ENCODE measurements around the gene VPS13D.
"Not testable (repeated sequence)": the region's sequence is repeated elsewhere in the genome, so short reads cannot be mapped to it uniquely, and the experiment has no call there.

Gene VPS13D

GRCh38 chr1:12456979-12457378 is 227.1 kb downstream of the VPS13D start:
- DNase-seq, result no peak

DNA sequence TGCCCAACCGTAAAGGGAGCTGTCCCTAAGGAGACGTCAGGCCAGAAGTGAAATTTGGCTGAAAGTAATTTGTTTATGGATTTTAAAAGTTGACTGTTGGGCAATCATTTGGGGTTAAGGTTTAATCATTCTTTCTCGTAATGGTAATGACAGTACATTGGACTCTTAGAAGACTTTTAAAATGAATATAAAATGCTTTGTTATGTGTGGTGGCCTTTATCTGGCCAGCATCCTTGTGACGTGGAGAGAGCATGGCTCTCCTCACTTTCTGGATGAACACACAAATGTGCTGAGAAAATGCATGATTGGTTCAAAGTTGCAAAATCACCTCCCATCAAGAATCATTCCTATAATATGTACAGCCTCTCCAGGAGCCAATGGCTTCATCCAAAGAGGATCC is 227.9 kb downstream of the VPS13D start:
- DNase-seq, result no peak

DNA sequence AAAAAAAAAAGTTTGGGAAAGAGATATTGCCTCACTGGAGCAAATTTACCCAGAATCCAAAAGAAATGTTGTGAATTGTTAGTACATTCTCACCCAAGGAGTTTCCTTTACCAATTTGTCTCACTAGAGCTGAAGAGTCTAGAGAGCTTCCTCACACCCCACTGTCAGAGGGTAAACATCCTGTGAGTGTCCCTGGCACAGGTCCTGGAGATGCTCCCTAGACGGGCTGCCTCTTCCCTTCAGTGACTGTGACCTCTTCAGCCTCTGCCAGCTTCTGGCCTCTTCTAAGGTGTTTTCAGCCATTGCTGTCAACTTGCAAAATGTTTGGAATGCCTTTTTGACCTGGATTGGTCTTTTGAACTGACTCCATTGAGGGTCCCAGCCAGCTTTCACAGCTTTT is 228.7 kb downstream of the VPS13D start:
- no peak for DNase-seq

- DNase-seq, result no peak
These were observed 230.3 kb downstream of the VPS13D start for GRCh38 chr1:12460121-12460520.

DNA sequence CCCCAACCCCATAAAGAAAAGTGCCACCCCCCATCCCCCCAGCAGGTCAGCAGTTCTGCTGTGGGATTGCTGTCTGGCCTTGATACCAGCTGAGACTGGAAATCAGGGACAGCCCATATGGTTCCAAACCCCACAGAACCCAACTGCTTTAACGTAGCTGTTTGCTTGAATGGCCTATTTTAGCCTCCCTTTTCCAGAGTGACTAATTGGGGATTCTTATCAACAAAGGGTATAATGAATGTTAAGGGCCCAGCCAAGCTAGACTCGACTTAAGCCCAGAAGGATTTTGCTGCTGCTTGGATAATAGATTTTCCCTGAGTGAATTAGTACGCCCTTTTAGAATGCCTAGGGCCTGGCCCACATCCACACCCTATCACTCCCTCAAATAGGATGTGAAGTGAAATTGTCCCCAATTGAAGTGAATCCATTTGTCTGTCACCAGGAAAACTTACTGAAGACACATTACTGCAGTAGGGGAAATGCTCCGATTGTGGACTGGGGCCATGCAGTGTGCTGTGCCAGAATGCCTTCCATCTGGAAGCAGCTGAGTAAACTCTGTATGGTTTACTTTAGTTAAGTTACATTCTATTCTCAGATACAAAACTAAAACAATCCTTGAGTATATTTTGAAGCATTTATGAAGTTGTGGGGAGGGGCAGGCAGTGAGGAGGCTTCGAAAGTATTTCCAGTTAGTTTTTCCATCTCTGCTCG is 231.2 kb downstream of the VPS13D start:
- no peak for DNase-seq

DNA sequence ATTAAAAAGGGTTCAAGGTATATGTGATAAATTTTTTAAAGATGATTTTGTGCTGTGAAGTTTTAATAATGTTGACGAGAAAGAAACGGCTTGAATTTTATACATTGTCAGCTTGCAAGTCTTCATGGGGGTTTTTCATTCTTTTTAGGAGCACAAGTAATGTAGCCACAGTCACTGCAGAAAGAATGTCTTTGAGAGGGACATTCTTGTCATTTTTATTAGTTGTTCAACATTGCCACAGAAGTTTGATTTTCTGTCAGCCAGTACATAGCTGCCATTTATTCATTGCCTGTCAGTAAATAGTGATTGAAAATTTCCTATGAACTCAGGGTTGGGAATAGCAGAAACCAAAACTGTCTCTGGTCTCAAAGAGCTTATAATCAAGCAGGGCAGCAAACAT is 231.9 kb downstream of the VPS13D start:
- DNase-seq, result no peak

GRCh38 chr1:12462586-12462985 is 232.8 kb downstream of the VPS13D start:
- no peak for DNase-seq

GRCh38 chr1:12464045-12464461 is 234.2 kb downstream of the VPS13D start:
- no peak for DNase-seq

- DNase-seq, result no peak
These were observed 234.8 kb downstream of the VPS13D start for GRCh38 chr1:12464598-12465056.

DNA sequence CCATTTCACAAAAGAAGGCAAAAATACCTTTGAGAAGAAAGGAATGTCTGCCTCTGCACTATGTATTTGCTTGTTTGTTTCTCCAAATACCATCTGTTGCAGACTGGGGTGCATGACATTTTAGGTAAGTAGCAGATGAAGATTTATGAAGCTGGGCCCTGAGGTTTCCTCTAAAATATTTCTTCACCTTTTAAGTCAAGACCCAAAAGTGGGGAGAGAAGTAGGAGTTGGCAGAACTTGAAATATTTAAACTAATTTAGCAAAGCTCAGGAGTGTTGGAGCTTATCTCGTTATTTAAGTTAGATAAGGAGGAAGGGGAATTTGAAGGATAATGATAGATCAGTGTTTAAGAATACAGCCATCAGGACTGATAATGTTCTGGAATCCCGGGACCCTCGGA is 235.3 kb downstream of the VPS13D start:
- no peak for DNase-seq

- no peak for DNase-seq
These were observed 237.0 kb downstream of the VPS13D start for GRCh38 chr1:12466816-12467215.

DNA sequence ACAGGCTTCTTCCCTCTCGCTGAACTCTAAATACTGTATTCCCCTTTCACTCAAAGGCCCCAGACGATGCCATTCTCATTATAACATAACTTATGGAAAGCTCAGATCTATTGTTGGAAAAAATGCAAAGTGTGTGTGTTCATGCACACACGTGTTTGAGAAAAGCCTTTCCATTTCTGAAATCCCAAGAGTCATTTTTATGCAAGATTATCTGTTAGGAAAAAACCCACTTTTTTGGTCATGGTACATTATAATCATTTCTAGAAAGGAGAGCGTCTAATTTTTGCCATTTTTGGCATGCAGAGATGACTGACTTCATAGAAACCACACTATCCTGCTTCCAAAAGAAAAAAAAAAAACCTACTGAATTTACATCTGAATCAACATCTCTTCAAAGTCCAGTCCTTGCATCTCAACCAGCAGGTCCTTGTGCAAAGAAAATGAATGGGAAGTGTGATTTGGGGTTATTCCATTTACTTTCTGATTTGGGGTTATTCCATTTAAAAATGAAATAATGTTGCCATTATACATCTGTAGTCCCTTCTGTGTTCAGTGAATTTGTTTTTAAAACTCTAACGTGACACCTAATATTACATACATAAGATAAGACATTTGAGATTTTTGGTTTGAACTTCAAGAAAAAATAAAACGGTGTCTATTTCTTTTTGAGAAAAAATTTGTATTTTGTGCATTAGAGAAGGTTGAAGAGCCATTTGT is 237.9 kb downstream of the VPS13D start:
- no peak for DNase-seq

- no peak for DNase-seq
These were observed 238.5 kb downstream of the VPS13D start for GRCh38 chr1:12468323-12468722.

DNA sequence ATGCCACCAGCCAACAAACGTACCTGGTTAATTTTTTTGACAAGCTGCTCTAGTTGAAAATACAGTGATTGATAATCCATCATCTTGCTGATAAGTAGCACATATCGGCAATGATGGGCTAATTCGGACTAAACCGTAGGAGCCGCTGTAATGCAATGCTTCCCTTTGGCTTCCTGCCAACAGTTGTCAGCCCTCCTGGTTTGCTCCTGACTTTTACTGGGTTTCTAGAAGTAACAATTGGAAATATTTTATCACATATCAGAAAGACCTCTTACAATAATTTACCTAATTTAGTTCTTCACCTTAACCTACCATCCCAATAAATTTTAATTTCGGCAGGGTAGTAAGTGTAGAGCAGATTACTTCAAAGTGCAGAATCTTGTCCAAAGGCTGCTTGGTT is 239.7 kb downstream of the VPS13D start:
- no peak for DNase-seq

GRCh38 chr1:12469990-12470389 is 240.2 kb downstream of the VPS13D start:
- DNase-seq, result no peak

DNA sequence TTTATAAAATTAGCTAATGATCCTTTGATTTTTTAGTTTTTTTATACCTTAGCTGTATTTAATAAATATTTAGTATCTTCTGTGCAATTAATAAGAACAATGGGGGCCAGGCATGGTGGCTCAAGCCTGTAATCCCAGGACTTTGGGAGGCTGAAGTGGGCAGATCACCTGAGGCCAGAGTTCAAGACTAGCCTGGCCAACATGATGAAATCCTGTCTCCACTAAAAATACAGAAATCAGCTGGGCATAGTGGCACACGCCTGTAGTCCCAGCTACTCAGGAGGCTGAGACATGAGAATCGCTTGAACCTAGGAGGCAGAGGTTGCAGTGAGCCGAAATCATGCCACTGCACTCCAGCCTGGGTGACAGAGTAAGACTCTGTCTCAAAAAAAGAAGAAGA is 241.1 kb downstream of the VPS13D start:
- not testable (repeated sequence) for DNase-seq

DNA sequence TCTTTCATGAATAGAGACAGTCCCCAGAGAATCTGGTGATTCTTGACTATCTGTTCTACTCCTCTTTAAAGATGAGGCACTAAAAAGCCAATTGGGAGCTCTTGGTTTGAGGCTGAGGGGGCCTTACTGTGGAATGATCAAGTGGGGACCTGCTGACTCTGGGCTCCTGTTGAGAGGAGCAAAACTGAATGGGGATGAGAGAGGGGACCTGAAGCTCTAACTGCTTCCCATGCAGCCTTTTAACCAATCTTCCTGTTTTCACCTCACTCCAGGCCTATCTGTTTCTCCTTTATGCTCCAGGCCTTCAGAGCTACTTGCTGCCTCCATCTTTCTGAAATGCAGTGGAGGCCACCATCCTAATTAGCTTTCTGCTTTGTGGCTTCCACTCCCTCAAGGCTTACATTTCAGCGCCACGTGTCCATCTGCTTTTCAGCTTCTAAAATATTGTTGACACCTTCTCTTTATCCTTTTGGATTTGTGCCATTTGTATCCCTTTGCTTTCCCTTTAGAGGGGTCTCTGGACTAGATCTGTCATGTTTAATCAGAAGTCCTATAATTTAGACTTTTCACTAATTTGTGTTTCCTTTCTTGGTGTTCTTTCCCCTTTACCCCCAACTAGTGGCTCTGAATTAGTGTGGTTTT is 242.4 kb downstream of the VPS13D start:
- no peak for DNase-seq

DNA sequence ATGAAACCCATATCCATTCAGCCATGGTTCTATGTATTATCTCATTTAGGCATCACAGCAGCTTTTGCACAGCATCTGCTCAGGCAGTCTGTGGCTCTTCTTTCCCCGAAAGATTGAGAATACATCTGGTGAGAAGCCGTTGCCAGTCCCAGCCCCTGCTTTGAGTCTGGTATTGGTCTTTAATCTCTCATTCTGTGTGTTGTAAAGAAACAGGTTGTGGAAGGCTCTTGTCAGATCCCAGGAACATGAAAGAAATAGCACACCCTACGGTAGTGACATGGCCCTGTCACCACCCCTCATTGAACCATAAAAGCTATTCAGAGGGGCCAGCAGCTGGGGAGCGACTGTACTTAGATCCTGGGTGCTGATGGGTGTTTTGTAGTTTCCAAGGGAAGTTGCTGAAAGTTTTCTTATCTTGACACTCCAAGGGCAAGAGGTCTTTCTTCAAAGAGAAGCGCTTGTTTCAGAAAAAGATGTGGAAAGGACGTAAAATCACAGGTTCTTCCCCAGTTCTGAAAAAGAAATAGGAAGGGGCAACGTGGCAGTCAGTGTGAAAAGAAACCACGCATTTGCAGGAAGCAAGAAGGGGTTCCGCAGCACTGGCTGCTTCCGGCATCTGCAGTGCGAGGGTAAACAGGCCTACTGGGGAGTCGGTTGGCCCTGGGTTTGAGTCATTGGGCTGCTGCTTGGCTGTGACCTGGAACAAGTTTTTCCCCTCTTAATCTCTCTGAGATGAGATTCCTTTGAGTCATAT is 243.1 kb downstream of the VPS13D start:
- DNase-seq, result peak; percentile 79 to 86

DNA sequence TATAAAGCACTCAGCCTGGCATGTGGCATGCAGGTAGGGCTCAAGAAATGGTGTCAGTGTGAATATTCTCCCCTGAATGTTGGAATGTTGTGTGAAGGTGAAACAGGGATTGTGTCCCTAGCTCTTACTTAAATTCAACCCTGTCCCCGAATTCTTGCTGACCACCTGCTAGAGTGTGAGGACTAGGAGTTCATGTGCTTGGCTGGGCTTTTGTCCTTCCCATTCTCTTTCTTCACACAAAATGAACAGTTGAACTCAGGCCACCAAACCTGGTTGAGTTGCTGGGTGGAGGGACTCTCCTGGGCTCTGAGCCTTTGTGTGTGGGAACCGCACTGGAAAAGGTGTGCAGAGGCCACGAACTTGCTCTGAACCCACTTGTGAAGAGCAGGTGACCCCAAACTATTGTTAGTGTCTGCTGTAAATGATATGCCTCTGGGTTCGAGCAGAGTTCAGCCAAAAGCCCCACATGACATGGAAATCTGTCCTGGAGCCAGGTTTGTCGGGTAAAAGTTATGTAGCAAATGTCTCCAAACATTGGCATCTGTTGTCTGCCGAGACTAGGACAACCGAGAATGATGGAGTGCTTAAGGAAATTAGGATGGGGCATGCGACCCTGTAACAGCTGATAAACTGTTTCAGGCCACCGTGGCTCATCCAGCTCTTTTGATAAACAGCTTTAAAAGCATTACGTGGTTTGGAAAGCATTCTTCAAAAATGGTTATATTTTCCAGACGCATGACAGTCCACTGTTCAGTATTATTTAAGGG is 243.9 kb downstream of the VPS13D start:
- DNase-seq, result no peak

DNA sequence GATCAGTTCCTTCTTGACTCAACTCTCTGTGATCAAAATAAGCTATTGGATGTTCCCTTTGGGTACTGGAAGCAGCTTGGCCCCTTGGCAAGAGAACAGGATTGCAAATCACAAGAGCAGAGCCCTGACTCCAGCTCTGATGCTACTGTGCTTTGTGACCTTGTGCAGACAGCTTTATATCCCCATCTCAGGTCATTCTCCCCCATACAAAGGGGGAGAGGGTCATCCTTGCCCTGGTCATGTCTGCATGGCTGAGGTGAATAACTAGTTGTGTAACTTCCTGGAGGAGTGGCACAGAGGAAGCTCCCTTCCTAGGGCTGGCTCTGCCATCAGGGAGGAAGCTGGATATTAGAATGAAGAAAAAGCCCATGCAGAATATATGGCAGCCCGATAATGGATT is 245.3 kb downstream of the VPS13D start:
- no peak for DNase-seq

- no peak for DNase-seq
These were observed 245.7 kb downstream of the VPS13D start for GRCh38 chr1:12475530-12475934.

DNA sequence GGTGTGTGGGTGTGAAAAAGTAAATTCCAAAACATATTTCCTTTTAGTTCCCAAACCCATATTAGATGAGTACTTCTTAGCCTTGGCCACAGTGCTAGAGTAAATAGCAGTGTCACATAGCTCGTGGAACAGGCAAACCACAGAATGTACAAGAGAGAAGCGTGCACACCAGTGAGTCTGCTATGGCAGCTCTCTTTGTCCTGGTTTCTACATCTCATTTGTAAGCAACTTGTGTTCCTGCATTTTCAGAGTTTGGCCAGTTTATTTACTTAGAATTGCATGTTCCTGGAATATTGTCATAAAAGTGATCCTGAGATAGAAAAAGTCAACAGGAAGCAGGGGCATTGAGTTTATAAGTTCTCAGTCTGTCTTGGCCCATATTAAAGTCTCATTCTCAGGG is 246.1 kb downstream of the VPS13D start:
- no peak for DNase-seq

DNA sequence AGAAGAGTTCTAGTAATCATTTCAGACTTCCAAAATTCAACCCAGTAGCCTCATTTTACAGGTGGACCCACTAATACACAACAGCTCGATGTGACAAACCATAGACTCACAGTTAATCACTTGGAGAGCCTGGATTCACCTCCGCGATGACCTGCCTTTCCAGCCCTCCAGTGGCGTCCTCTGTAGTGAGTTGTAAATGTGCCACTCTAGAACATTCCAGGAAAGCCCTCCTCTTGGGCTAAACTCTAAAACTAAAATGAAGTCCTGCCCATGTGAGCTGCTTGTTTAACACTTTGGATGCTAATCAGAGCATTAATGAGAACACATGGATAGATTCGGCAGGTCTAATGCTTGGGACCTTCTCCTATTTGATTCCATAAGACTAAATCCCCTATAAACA is 247.5 kb downstream of the VPS13D start:
- DNase-seq, result no peak

Measured in activated CD4-positive, alpha-beta T cell treated with anti-CD3 and anti-CD28 coated beads, Interleukin-2, amount 50 U/mL, for 48 hours (primary cell).